Mesodermal cell (in vitro differentiated cells): Measurements from ENCODE around the gene PXN.

Experiments
- H3K27ac ChIP-seq: 2 replicates; pipeline ENCODE4 v1.7.0; 2013; ENCODE audit warnings: mild to moderate bottlenecking, low read depth, low read length, moderate library complexity; ENCODE audit not compliant: severe bottlenecking
- H3K36me3 ChIP-seq: 2 replicates; pipeline ENCODE4 v1.7.1; 2013; ENCODE audit warnings: mild to moderate bottlenecking, low read length, moderate library complexity; ENCODE audit not compliant: control insufficient read depth, insufficient read depth
- H3K4me1 ChIP-seq: one replicate; pipeline ENCODE4 v1.7.1; 2013; ENCODE audit warnings: mild to moderate bottlenecking, low read length; ENCODE audit not compliant: insufficient read depth, control insufficient read depth, poor library complexity, severe bottlenecking
- H3K4me3 ChIP-seq: 2 replicates; pipeline ENCODE4 v1.7.0; 2013; ENCODE audit warnings: low read length, control low read depth, mild to moderate bottlenecking; ENCODE audit not compliant: insufficient read depth, poor library complexity, severe bottlenecking; ENCODE audit errors: extremely low read depth
- H3K9me3 ChIP-seq: 2 replicates; pipeline ENCODE4 v1.7.1; 2013; ENCODE audit warnings: mild to moderate bottlenecking, low read length, moderate library complexity; ENCODE audit not compliant: control insufficient read depth
- WGBS, 2 experiments: methylation state at CpG; one replicate each; pipeline ENCODE4 v1.1.5; 2013; ENCODE audit warnings: missing lambda C conversion rate in 2 of 2; ENCODE audit not compliant: insufficient coverage in 2 of 2; 5-methylcytosine and 5-hydroxymethylcytosine counted together

PXN gene

DNA sequence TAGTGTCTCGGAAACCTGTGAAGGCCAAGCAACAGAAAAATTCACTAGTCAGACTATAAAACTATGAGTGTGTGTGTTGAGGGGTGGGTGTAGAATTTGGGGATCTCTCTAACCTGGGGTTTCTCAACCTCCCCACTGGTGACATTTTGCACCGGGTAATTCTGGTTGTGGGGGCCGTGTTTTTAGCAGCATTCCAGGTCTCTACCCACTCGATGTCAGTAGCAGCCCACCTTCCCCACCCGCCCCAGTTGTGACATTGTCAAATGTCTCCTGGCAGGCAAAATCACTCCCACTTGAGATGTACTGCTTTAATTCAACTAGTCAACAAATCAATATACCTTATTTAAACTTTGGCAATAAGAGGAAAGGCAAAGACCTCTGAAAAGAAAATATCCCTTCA, 75.1 kb downstream of the PXN start:
- H3K9me3 ChIP-seq: no peaks in the 10 kb centered on the region
- peaks cover 3% of the 10 kb centered on the region for H3K4me1 ChIP-seq
- peaks cover 68% of the 10 kb centered on the region for H3K36me3 ChIP-seq
- H3K4me3 ChIP-seq: no peak overlapping the region
- 96 to 100% methylated on average over 3 of the region's 5 CpGs for WGBS, 2 experiments
- no peak overlapping the region for H3K27ac ChIP-seq

DNA sequence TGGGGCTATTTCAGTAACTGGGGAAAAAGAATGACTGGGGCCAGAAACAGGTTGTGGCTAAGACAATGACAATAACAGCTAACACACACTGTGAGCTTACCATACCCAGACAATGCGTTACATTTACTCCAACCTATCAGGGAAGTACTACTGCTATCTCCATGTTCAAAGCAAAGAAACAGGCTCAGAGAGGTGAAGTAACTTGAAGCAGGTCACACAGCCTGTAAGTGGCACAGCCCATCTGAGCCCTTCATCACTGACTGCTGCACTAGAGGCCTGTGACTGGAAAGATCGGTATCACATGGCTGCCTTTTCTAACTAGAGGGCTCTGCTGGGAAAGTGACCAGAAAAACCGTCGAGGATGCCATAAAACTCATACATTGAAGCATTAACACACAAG, 78.9 kb downstream of the PXN start:
- Histone ChIP-seq H3K36me3 (peaks cover 99% of the 10 kb centered on the region), H3K27ac (no peak overlapping the region), H3K4me3 (no peak overlapping the region), H3K9me3 (no peaks in the 10 kb centered on the region), H3K4me1 (no peaks in the 10 kb centered on the region)
- WGBS, 2 experiments: 98 to 100% methylated on average over 2 to 4 of the region's 4 CpGs

DNA sequence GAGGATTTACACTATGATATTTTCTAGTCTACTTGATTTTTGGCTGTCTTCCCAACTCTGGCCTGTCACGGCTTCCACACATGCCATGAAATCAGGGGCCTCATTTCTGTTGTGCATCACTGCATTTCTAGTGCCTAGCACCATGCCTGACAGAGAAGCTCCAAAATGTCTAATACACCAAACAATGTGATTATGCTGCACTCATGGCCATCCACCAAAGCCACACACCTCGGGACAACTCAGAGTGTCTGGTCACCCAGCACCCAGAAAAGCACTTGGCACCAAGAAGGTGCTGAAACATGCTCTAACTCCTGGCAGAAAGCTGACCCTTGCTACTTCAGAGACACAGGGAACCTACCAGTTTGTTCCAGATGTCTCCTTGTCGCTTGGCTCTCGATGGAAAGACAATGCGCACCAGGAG, 82.3 kb downstream of the PXN start:
- H3K4me3 ChIP-seq: no peak overlapping the region
- H3K4me1 ChIP-seq: no peaks in the 10 kb centered on the region
- H3K9me3 ChIP-seq: no peaks in the 10 kb centered on the region
- WGBS, 2 experiments: 94% methylated on average over 5 of the region's 5 CpGs
- H3K36me3 ChIP-seq: peaks cover 97% of the 10 kb centered on the region
- no peak overlapping the region for H3K27ac ChIP-seq

DNA sequence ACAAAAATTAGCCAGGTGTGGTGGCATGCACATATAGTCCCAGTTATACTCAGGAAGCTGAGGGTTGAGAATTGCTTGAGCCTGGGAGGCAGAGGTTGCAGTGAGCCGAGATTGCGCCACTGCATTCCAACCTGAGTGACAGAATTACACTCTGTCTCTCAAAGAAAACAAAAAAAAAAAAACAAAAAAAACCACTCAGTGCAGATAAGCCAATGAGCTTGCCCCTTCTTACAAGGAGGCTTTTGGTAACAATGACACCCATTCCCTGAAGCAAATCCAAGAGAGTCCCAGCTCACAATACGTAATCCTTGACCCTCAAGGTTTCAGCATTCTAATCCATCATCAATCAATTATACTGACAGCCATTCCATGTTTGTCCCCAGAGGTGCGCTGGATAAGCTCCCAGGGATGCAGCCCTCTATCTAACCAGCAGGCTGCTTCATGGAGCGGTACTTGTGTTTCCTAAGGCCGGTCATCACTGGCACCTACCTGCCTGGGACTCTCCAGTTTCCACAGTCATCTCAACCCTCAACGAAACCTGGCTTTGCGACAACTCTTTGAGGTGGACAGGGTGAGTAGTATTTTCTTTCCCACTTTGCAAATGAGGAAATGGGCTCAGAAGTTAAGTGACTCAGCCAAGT, 83.4 kb downstream of the PXN start:
- Histone ChIP-seq H3K4me3 (no peak overlapping the region), H3K4me1 (no peaks in the 10 kb centered on the region), H3K27ac (no peak overlapping the region), H3K9me3 (no peaks in the 10 kb centered on the region), H3K36me3 (peaks cover 97% of the 10 kb centered on the region)
- 90 to 95% methylated on average over 5 of the region's 8 CpGs for WGBS, 2 experiments

DNA sequence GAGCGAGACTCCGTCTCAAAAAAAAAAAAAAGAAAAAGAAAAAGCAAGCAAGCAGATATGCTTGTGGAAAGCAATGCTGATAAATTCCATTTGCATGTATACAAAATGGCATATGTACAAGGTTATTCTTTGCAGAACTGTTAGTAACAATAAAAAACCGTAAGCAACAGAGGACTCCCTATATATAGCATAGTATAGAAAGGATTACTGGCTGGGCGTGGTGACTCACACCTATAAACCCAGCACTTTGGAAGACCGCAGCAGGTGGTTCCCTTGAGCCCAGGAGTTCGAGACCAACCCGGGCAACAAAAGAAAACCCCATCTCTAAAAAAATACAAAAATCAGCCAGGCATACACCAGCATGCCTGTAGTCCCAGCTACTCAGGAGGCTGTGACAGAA, 84.6 kb downstream of the PXN start:
- no peak overlapping the region for H3K4me3 ChIP-seq
- H3K36me3 ChIP-seq: peaks cover 97% of the 10 kb centered on the region
- 90 to 100% methylated on average over 2 of the region's 7 CpGs for WGBS, 2 experiments

DNA sequence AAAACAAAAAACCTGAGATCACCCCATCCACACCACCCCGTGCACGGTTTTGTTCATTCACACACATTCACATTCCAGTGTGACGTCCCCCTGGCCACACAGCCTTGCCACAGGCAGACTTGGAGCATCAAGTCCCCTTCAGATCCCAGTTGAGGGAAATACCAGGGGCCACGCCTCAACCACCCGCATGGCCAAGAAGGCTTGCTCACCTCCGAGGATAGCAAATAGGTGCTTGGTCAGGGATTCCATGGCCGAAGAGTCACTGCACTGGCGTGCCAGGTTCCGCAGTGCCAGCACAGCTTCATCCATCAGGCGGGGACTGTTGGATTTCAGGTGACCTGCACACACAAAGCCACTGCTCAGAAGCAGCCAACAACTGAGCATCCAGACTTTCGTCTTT, 90.0 kb downstream of the PXN start:
- Histone ChIP-seq H3K27ac (no peak overlapping the region), H3K36me3 (peaks cover 98% of the 10 kb centered on the region), H3K9me3 (no peaks in the 10 kb centered on the region), H3K4me1 (no peaks in the 10 kb centered on the region), H3K4me3 (no peak overlapping the region)
- 96 to 97% methylated on average over 7 to 10 of the region's 11 CpGs for WGBS, 2 experiments

More for the DNA sequence above, 84.6 kb downstream of the PXN start:
- H3K4me1 ChIP-seq: no peaks in the 10 kb centered on the region
- no peaks in the 10 kb centered on the region for H3K9me3 ChIP-seq
- no peak overlapping the region for H3K27ac ChIP-seq

DNA sequence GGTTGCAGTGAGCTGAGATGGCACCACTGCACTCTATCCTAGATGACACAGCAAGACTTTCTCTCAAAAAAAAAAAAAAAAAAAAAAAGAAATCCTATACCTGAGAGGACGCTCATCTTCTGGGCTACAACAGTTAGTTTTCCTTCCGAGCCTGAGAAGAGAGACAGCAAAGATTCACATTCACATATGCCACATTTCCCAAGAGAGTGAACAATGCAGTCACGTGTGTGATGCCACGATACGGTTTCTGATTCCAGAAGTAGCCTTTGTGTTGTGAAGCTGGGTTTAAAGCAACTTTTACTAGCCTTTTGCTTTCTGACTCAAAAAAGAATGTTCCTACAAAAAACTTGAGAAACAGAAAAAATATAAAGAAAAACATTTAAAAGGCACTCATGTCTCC, 90.5 kb downstream of the PXN start:
- H3K4me3 ChIP-seq: no peak overlapping the region
- WGBS, 2 experiments: 93 to 100% methylated on average over 2 of the region's 5 CpGs
- no peaks in the 10 kb centered on the region for H3K4me1 ChIP-seq
- H3K36me3 ChIP-seq: peaks cover 98% of the 10 kb centered on the region
- H3K9me3 ChIP-seq: no peaks in the 10 kb centered on the region
- H3K27ac ChIP-seq: no peak overlapping the region

DNA sequence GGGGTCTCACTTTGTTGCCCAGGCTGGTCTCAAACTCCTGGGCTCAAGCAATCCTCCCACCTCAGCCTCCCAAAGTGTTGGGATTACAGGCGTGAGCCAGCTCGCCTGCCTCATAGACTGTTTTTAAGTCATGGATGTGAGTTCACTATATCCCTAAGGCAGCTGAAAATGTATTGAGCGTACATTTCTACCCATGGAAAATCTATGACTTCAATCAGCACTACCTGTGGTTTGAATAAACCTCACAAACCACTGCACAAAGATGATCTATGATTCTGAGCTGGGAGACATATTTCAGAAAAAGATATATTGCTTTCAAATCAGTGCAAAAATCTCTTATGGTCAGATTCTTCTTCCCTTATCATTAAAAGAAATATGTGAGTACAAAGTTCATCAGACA, 93.5 kb downstream of the PXN start:
- H3K27ac ChIP-seq: no peak overlapping the region
- H3K4me3 ChIP-seq: no peak overlapping the region
- WGBS, 2 experiments: 100% methylated on average over 3 of the region's 3 CpGs; no CpG with 5 or more reads in 1 of the 2 experiments
- H3K9me3 ChIP-seq: no peaks in the 10 kb centered on the region
- peaks cover 99% of the 10 kb centered on the region for H3K36me3 ChIP-seq
- H3K4me1 ChIP-seq: no peaks in the 10 kb centered on the region

DNA sequence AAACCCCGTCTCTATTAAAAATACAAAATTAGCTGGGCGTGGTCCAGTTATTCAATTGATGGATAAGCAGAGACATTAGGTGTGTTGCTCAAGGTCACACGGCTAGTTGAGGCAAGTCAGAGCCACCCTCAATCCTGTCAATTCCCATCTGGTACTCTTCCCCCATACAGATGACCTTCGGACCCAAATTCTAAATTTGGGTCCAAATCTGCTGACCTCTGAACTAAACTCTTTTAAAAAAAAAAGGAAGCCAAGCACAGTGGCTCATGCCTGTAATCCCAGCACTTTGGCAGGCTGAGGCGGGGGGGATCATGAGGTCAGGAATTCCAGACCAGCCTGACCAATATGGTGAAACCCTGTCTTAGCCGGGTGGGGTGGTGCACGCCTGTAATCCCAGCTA, 94.9 kb downstream of the PXN start:
- no peak overlapping the region for H3K27ac ChIP-seq
- WGBS, 2 experiments: 96% methylated on average over 5 of the region's 7 CpGs
- no peaks in the 10 kb centered on the region for H3K4me1 ChIP-seq
- no peaks in the 10 kb centered on the region for H3K9me3 ChIP-seq
- no peak overlapping the region for H3K4me3 ChIP-seq
- H3K36me3 ChIP-seq: peaks cover 94% of the 10 kb centered on the region

DNA sequence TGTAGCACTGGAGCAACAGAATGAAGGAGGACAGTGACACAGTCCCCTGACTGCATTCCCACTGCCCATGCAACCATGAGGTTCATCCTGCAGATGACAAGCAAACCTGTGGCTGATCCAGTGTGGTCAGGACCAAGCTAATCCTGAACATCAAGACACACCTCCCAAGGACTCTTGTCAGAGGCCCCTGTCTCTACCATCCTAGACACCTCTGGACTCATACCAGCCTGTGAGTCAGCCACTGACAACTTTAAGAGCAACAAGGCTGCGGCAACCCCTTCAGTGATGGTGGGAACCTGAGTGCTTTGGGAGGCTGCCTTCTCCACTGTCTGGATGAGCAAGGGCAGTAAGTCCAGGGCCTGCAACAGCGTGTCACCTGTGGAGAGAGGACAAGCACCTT, 95.6 kb downstream of the PXN start:
- Histone ChIP-seq H3K9me3 (no peaks in the 10 kb centered on the region), H3K36me3 (peaks cover 93% of the 10 kb centered on the region), H3K27ac (no peak overlapping the region), H3K4me3 (no peak overlapping the region), H3K4me1 (no peaks in the 10 kb centered on the region)
- WGBS, 2 experiments: 95 to 100% methylated on average over 1 to 2 of the region's 2 CpGs

DNA sequence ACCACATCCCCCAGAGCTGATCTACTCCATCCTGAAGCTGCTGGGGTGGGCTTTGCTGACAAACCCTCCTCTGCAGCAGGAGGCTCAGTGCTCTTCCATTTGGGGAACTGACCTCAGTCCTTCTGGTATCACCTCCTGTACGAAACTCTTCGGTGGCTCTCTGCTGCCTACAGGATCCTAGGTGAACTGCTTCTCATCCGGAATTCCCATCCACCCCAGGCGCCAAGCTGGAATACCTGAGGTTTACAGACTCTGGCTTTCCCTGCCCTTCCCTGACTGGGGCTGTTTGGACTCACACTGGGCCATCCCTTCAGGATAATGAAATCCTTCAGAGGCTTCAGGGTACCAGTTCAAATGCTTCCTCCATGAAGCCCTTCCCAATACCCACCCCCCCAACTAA, 97.2 kb downstream of the PXN start:
- Histone ChIP-seq H3K4me3 (no peak overlapping the region), H3K9me3 (no peaks in the 10 kb centered on the region), H3K36me3 (peaks cover 90% of the 10 kb centered on the region), H3K27ac (no peak overlapping the region), H3K4me1 (no peaks in the 10 kb centered on the region)
- WGBS, 2 experiments: 95 to 96% methylated on average over 4 of the region's 4 CpGs
